Measurements from ENCODE around the gene MAN2B2. TPM values are rescaled to one million over a fixed set of nuclear protein-coding genes. Genes with fewer than 3 reads are reported as not detected.

The MAN2B2 gene
- total RNA-seq, 1 experiment from 2014 or later, result 27.8 TPM

DNA sequence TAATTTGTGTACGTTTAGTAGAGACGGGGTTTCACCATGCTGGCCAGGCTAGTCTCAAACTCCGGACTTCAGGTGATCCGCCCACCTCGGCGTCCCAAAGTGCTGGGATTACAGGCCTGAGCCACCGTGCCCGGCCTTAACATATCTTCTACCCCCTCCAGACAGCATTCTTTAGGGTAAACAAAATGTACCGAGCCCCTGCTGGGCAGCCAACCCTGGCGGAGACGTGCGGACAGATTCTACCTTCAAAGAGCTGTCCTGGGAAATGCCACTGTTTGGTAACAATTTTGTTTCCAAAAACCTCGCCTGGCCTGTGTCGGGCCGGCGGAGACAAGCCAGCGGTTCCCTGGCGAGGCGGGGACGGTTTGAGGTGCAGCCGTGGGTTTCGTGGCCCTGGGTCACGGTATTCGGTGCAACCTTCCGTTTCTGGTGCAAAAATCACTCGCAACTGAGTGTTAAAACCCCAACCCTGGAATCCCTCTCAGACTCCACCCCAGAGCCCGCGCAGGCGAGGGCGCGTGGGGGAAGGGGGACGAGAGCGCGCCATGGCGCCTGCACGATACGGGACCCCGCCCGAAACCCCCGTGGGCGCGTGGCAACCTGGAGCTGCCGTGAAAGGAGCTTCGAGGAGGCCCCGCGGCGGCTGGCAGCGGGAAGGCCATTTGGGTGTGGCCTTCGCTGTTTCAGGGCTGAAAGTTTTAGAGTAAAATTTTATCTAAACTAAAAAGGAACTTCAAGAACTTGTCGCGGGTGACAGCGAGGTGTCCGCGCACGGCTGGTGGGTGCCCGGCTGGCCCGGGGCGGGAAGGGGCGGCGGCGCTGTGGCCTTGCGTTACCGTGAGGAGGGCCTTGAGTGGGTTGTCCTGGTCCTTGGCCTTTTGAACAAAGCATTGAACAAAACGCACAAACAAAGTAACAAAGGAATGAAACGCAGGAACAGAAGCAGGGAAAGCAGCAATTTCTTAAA, 82.5 kb downstream of the MAN2B2 start:
- Histone ChIP-seq H3K4me1 (replicated peaks; ENCODE audit: insufficient read depth) (no peaks in the 10 kb centered on the region), H3K9me3 (ENCODE audit: insufficient read depth, low read depth) (no peaks in the 10 kb centered on the region), H3F3A (ENCODE audit: insufficient read depth, low read depth) (no peaks in the 10 kb centered on the region), H3K4me2 (no peak overlapping the region), H4K20me1 (ENCODE audit: insufficient read depth) (no peaks in the 10 kb centered on the region), H3K9me2 (ENCODE audit: insufficient read depth) (no peaks in the 10 kb centered on the region), H2AFZ (no peak overlapping the region), H3K27ac (no peak overlapping the region), H3K79me2 (ENCODE audit: low read depth) (no peaks in the 10 kb centered on the region), H3K4me3 (no peak overlapping the region), H3K36me3 (ENCODE audit: low read depth) (no peaks in the 10 kb centered on the region), H3K27me3 (ENCODE audit: insufficient read depth, low read depth) (no peaks in the 10 kb centered on the region)
- DNase-seq, result no peak
- BruUV-seq (replicated peaks), result no TSS peak
- TF ChIP-seq, protein P1, sequence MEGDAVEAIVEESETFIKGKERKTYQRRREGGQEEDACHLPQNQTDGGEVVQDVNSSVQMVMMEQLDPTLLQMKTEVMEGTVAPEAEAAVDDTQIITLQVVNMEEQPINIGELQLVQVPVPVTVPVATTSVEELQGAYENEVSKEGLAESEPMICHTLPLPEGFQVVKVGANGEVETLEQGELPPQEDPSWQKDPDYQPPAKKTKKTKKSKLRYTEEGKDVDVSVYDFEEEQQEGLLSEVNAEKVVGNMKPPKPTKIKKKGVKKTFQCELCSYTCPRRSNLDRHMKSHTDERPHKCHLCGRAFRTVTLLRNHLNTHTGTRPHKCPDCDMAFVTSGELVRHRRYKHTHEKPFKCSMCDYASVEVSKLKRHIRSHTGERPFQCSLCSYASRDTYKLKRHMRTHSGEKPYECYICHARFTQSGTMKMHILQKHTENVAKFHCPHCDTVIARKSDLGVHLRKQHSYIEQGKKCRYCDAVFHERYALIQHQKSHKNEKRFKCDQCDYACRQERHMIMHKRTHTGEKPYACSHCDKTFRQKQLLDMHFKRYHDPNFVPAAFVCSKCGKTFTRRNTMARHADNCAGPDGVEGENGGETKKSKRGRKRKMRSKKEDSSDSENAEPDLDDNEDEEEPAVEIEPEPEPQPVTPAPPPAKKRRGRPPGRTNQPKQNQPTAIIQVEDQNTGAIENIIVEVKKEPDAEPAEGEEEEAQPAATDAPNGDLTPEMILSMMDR (conservative IDR thresholded peaks at IDR 0.05), result no peak
- TF ChIP-seq EZH2 (IDR thresholded peaks at IDR 0.05; ENCODE audit: low read depth), result no peak
- intact Hi-C loops (cut with micrococcal nuclease; ENCODE audit: unreplicated experiment), result no loop called here
- CTCF ChIA-PET, result no interaction called here
- POLR2A ChIA-PET (ENCODE audit: unreplicated experiment), result no interaction called here

DNA sequence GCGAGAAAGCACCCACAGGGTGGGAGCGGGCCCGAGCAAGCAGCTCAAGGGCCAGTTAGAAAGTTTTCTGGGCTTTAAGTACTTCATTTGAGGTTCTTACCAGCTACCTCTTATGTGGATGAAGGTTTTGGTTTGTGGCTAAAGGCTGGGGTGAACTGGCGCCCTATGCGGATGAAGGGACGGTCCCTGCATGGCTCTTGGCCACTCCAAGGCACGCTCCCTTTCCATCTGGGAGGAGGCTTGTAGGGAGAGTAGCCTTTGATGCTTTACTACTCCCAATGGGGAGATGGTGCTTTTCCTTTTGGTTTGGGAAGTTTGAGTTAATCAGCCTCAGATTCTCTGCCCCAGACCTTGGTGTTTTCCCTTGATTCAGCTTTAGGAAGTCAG, 83.2 kb downstream of the MAN2B2 start:
- intact Hi-C loops (cut with micrococcal nuclease; ENCODE audit: unreplicated experiment), result no loop called here
- no peaks in the 10 kb centered on the region for H4K20me1 ChIP-seq (ENCODE audit: insufficient read depth)
- H3K27ac ChIP-seq, result no peak overlapping the region
- BruUV-seq (replicated peaks), result no TSS peak
- H3K9me3 ChIP-seq (ENCODE audit: insufficient read depth, low read depth), result no peaks in the 10 kb centered on the region
- H3K36me3 ChIP-seq (ENCODE audit: low read depth), result no peaks in the 10 kb centered on the region
- no peaks in the 10 kb centered on the region for H3K4me1 ChIP-seq (replicated peaks; ENCODE audit: insufficient read depth)
- no peak overlapping the region for H3K4me3 ChIP-seq
- no peaks in the 10 kb centered on the region for H3K27me3 ChIP-seq (ENCODE audit: insufficient read depth, low read depth)
- POLR2A ChIA-PET (ENCODE audit: unreplicated experiment), result no interaction called here
- TF ChIP-seq, protein P1 (conservative IDR thresholded peaks at IDR 0.05), result no peak
- TF ChIP-seq EZH2 (IDR thresholded peaks at IDR 0.05; ENCODE audit: low read depth), result no peak
- H2AFZ ChIP-seq, result no peak overlapping the region
- DNase-seq, result no peak
- no peaks in the 10 kb centered on the region for H3K9me2 ChIP-seq (ENCODE audit: insufficient read depth)
- H3K4me2 ChIP-seq, result no peak overlapping the region
- CTCF ChIA-PET, result no interaction called here
- H3K79me2 ChIP-seq (ENCODE audit: low read depth), result no peaks in the 10 kb centered on the region
- no peaks in the 10 kb centered on the region for H3F3A ChIP-seq (ENCODE audit: insufficient read depth, low read depth)

GRCh38 chr4:6658597-6659075, 83.6 kb downstream of the MAN2B2 start:
- CTCF ChIA-PET, result no interaction called here
- intact Hi-C loops (cut with micrococcal nuclease; ENCODE audit: unreplicated experiment), result no loop called here
- H3F3A ChIP-seq (ENCODE audit: insufficient read depth, low read depth), result no peaks in the 10 kb centered on the region
- no peak overlapping the region for H3K4me3 ChIP-seq
- H3K27me3 ChIP-seq (ENCODE audit: insufficient read depth, low read depth), result no peaks in the 10 kb centered on the region
- no peak for DNase-seq
- no peaks in the 10 kb centered on the region for H3K9me3 ChIP-seq (ENCODE audit: insufficient read depth, low read depth)
- TF ChIP-seq EZH2 (IDR thresholded peaks at IDR 0.05; ENCODE audit: low read depth), result no peak
- TF ChIP-seq, protein P1 (conservative IDR thresholded peaks at IDR 0.05), result no peak
- BruUV-seq (replicated peaks), result no TSS peak
- H3K79me2 ChIP-seq (ENCODE audit: low read depth), result no peaks in the 10 kb centered on the region
- H2AFZ ChIP-seq, result no peak overlapping the region
- no peaks in the 10 kb centered on the region for H3K36me3 ChIP-seq (ENCODE audit: low read depth)
- no peaks in the 10 kb centered on the region for H3K4me1 ChIP-seq (replicated peaks; ENCODE audit: insufficient read depth)
- POLR2A ChIA-PET (ENCODE audit: unreplicated experiment), result no interaction called here
- H4K20me1 ChIP-seq (ENCODE audit: insufficient read depth), result no peaks in the 10 kb centered on the region
- H3K9me2 ChIP-seq (ENCODE audit: insufficient read depth), result no peaks in the 10 kb centered on the region
- no peak overlapping the region for H3K4me2 ChIP-seq
- H3K27ac ChIP-seq, result no peak overlapping the region

Measured in PC-9 (cell line).